ENCODE results near the gene TBKBP1.

Gene TBKBP1

GRCh38 chr17:47751471-47751870 lies 57.5 kb downstream of the TBKBP1 start:
- Histone ChIP-seq H3K36me3 (ENCODE audit: insufficient read depth, low read length) (no peaks in the 10 kb centered on the region), H3K4me1 (ENCODE audit: insufficient read depth, low read length) (no peaks in the 10 kb centered on the region), H3K9ac (ENCODE audit: low read depth, low read length) (no peak overlapping the region), H2AFZ (ENCODE audit: low read depth, low read length) (no peak overlapping the region), H4K20me1 (ENCODE audit: insufficient read depth, low read length) (no peaks in the 10 kb centered on the region), H3K4me3 (ENCODE audit: low read depth in 1 of 2, low read length in 2 of 2) (no peak overlapping the region), H3K4me2 (ENCODE audit: insufficient read depth, low read length) (no peak overlapping the region), H3K27ac (ENCODE audit: low read length) (no peak overlapping the region), H3K27me3 (ENCODE audit: insufficient read depth, low read length, poor library complexity) (peaks cover 4% of the 10 kb centered on the region), H3K79me2 (ENCODE audit: insufficient read depth, low read length) (no peaks in the 10 kb centered on the region), H3K9me3 (ENCODE audit: insufficient read depth, low read length, severe bottlenecking) (peaks cover 8% of the 10 kb centered on the region)
- TF ChIP-seq EZH2 (IDR thresholded peaks at IDR 0.05; ENCODE audit: borderline replicate concordance, low read depth, low read length, severe bottlenecking) (no peak), CTCF (IDR thresholded peaks at IDR 0.05; ENCODE audit: borderline replicate concordance, extremely low read depth, low read length, poor library complexity, severe bottlenecking) (no peak)
- ATAC-seq (ENCODE audit: insufficient read depth, low read depth) (no peak), DNase-seq (no peak)

DNA sequence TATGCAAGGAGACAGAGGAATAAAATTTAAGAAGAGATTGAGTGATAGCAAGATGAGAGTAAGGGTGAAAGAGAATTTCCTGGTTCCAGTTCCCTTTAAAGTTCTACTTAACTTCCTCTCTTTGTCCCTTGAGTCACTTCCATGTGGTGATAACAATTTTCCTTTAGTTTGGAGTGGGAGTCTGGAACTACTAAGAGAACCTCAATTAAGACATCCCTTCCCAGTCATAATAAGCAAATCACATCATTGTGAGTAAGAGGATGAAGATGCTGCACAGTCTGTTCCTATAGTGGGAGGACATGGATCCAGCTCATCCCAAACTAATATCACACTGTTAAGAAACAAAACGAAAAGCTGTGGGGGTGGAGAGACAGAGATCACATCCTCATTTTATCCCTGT lies 63.4 kb downstream of the TBKBP1 start:
- Histone ChIP-seq H3K36me3 (ENCODE audit: insufficient read depth, low read length) (no peaks in the 10 kb centered on the region), H3K9me3 (ENCODE audit: insufficient read depth, low read length, severe bottlenecking) (peaks cover 17% of the 10 kb centered on the region), H3K27me3 (ENCODE audit: insufficient read depth, low read length, poor library complexity) (peaks cover 12% of the 10 kb centered on the region), H3K27ac (ENCODE audit: low read length) (no peak overlapping the region), H2AFZ (ENCODE audit: low read depth, low read length) (no peak overlapping the region), H4K20me1 (ENCODE audit: insufficient read depth, low read length) (no peaks in the 10 kb centered on the region), H3K79me2 (ENCODE audit: insufficient read depth, low read length) (no peaks in the 10 kb centered on the region), H3K9ac (ENCODE audit: low read depth, low read length) (no peak overlapping the region), H3K4me1 (ENCODE audit: insufficient read depth, low read length) (no peaks in the 10 kb centered on the region), H3K4me2 (ENCODE audit: insufficient read depth, low read length) (no peak overlapping the region), H3K4me3 (ENCODE audit: low read depth in 1 of 2, low read length in 2 of 2) (no peak overlapping the region)
- ATAC-seq (ENCODE audit: insufficient read depth, low read depth) (no peak), DNase-seq (no peak)
- no peak for TF ChIP-seq CTCF (IDR thresholded peaks at IDR 0.05; ENCODE audit: borderline replicate concordance, extremely low read depth, low read length, poor library complexity, severe bottlenecking)
- TF ChIP-seq EZH2 (IDR thresholded peaks at IDR 0.05; ENCODE audit: borderline replicate concordance, low read depth, low read length, severe bottlenecking): no peak

DNA sequence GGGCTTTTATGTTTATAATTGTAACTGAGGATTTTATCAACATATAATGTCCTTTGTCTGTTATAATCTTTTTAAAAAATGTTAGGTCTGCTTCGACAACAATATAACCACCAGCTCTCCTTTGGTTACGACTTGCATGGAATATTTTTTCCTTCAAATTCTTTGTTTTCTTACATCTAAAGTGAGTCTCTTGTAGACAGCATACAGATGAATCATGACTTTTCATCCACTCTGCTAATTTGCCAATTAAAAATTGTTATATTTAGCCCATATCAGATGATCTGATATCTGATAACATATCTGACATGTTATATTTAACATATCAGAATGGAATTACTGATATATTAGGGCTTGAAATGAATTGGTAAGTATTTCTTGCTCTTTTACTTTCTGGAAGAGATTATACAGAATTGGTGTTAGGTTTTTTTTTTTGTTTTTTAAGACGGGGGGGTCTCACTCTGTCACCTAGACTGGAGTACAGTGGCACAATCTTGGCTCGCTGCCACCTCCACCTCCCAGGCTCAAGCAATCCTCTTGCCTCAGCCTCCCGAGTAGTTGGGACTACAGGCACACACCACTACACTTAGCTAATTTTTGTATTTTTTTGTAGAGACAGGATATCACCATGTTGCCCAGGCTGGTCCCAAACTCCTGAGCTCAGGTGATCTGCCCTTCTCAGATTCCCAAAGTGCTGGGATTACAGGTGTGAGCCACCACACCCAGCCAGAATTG lies 66.6 kb downstream of the TBKBP1 start:
- Histone ChIP-seq H3K9me3 (ENCODE audit: insufficient read depth, low read length, severe bottlenecking) (peaks cover 18% of the 10 kb centered on the region), H4K20me1 (ENCODE audit: insufficient read depth, low read length) (no peaks in the 10 kb centered on the region), H3K9ac (ENCODE audit: low read depth, low read length) (no peak overlapping the region), H3K79me2 (ENCODE audit: insufficient read depth, low read length) (no peaks in the 10 kb centered on the region), H3K4me2 (ENCODE audit: insufficient read depth, low read length) (no peak overlapping the region), H3K4me1 (ENCODE audit: insufficient read depth, low read length) (no peaks in the 10 kb centered on the region), H2AFZ (ENCODE audit: low read depth, low read length) (no peak overlapping the region), H3K36me3 (ENCODE audit: insufficient read depth, low read length) (no peaks in the 10 kb centered on the region), H3K4me3 (ENCODE audit: low read depth in 1 of 2, low read length in 2 of 2) (no peak overlapping the region), H3K27ac (ENCODE audit: low read length) (no peak overlapping the region), H3K27me3 (ENCODE audit: insufficient read depth, low read length, poor library complexity) (peaks cover 12% of the 10 kb centered on the region)
- TF ChIP-seq EZH2 (IDR thresholded peaks at IDR 0.05; ENCODE audit: borderline replicate concordance, low read depth, low read length, severe bottlenecking) (no peak), CTCF (IDR thresholded peaks at IDR 0.05; ENCODE audit: borderline replicate concordance, extremely low read depth, low read length, poor library complexity, severe bottlenecking) (no peak)
- ATAC-seq (ENCODE audit: insufficient read depth, low read depth) (no peak), DNase-seq (no peak)
